IMR-90 (cell line): ENCODE measurements around the gene TECPR2. TPM values are rescaled to one million over a fixed set of nuclear protein-coding genes. Genes with fewer than 3 reads are reported as not detected.

Experiments used
- ATAC-seq: fragments of 200-7000 bp; cut with Tn5 transposase; 2 replicates; pipeline ENCODE4 v1.9.1; 2020; ENCODE audit warnings: low read depth, mild to moderate bottlenecking, moderate library complexity
- BruUV-seq: library from RNA; stranded (reverse); fragments of 400-500 nt; replicated peaks from 2 replicates; lab custom pipeline; 2021; lab: Mats Ljungman, UMichigan
- CTCF ChIA-PET: fragments of 300-600 bp; formaldehyde crosslinking; extraction: SDS; loops from one replicate; lab custom pipeline; 2021; ENCODE audit warnings: antibody characterized with exemption; lab: Yijun Ruan, JAX
- POLR2A ChIA-PET: fragments of 300-600 bp; sonication (Branson Sonifier 250); formaldehyde crosslinking; loops from one replicate; lab custom pipeline; 2022; ENCODE audit warnings: antibody characterized with exemption; ENCODE audit not compliant: unreplicated experiment; lab: Charles Lee
- DNase-seq: peaks from one replicate; pipeline ENCODE4 v3.0.0; 2013
- H2AFZ ChIP-seq: replicated peaks from 2 replicates; pipeline ENCODE3; 2013; ENCODE audit warnings: low read length, mild to moderate bottlenecking; ENCODE audit not compliant: poor library complexity
- H2AK5ac ChIP-seq: 2 replicates; pipeline ENCODE4 v1.6.1; 2013; ENCODE audit warnings: low read depth, low read length, inconsistent platforms
- H2AK9ac ChIP-seq: replicated peaks from 2 replicates; pipeline ENCODE3; 2013; ENCODE audit warnings: mild to moderate bottlenecking, low read depth, low read length, moderate library complexity; ENCODE audit not compliant: poor library complexity
- H2BK120ac ChIP-seq: 2 replicates; pipeline ENCODE4 v1.6.1; 2013; ENCODE audit warnings: low read depth, low read length, inconsistent platforms
- H2BK15ac ChIP-seq: 3 replicates; pipeline ENCODE4 v1.6.1; 2013; ENCODE audit warnings: low read depth, low read length, inconsistent platforms
- H2BK20ac ChIP-seq: 2 replicates; pipeline ENCODE4 v1.6.1; 2013; ENCODE audit warnings: low read depth, mild to moderate bottlenecking, inconsistent platforms, low read length, moderate library complexity
- H2BK5ac ChIP-seq: 2 replicates; pipeline ENCODE4 v1.6.1; 2013; ENCODE audit warnings: mild to moderate bottlenecking, low read depth, low read length, inconsistent platforms; ENCODE audit not compliant: poor library complexity, severe bottlenecking
- H3K14ac ChIP-seq: replicated peaks from 2 replicates; pipeline ENCODE4 v1.6.1; 2013; ENCODE audit warnings: low read depth, low read length, inconsistent platforms
- H3K18ac ChIP-seq: 2 replicates; pipeline ENCODE4 v1.6.1; 2013; ENCODE audit warnings: low read depth, low read length, control low read depth
- H3K23ac ChIP-seq: 2 replicates; pipeline ENCODE4 v1.6.1; 2013; ENCODE audit warnings: low read depth, low read length, inconsistent platforms
- H3K27ac ChIP-seq: 2 replicates; pipeline ENCODE4 v1.5.1; 2013; ENCODE audit warnings: mild to moderate bottlenecking, control low read depth, low read length; ENCODE audit not compliant: insufficient read depth
- H3K27me3 ChIP-seq: 2 replicates; pipeline ENCODE4 v1.6.1; 2013; ENCODE audit warnings: low read length; ENCODE audit not compliant: control insufficient read depth, insufficient read depth
- H3K36me3 ChIP-seq: 2 replicates; pipeline ENCODE4 v1.6.1; 2013; ENCODE audit warnings: low read length, mixed read lengths; ENCODE audit not compliant: control insufficient read depth, insufficient read depth
- H3K4ac ChIP-seq: 2 replicates; pipeline ENCODE4 v1.6.1; 2013; ENCODE audit warnings: low read depth, low read length, inconsistent platforms
- H3K4me1 ChIP-seq: 2 replicates; pipeline ENCODE4 v1.6.1; 2013; ENCODE audit warnings: low read length, mixed read lengths; ENCODE audit not compliant: control insufficient read depth, insufficient read depth
- H3K4me2 ChIP-seq: 2 replicates; pipeline ENCODE4 v1.6.1; 2013; ENCODE audit warnings: low read depth, mild to moderate bottlenecking, control low read depth, low read length, moderate library complexity
- H3K4me3 ChIP-seq: 2 replicates; pipeline ENCODE4 v1.5.1; 2013; ENCODE audit warnings: low read depth, mild to moderate bottlenecking, control low read depth, low read length, moderate library complexity; ENCODE audit not compliant: insufficient read depth
- H3K56ac ChIP-seq: 2 replicates; pipeline ENCODE4 v1.6.1; 2013; ENCODE audit warnings: low read length, inconsistent platforms; ENCODE audit not compliant: insufficient read depth; ENCODE audit errors: extremely low read depth
- H3K79me1 ChIP-seq, 2 experiments: 2 replicates each; pipeline ENCODE4 v1.6.1; 2013; ENCODE audit warnings: low read length in 2 of 2, inconsistent platforms in 1 of 2, low read depth in 1 of 2
- H3K9ac ChIP-seq: 2 replicates; pipeline ENCODE4 v1.6.1; 2013; ENCODE audit warnings: low read depth, low read length, control low read depth
- H3K9me1 ChIP-seq: 2 replicates; pipeline ENCODE4 v1.6.1; 2013; ENCODE audit warnings: low read length, inconsistent platforms; ENCODE audit not compliant: insufficient read depth
- H3K9me3 ChIP-seq: 2 replicates; pipeline ENCODE4 v1.6.1; 2013; ENCODE audit warnings: low read length; ENCODE audit not compliant: control insufficient read depth, insufficient read depth
- H4K20me1 ChIP-seq: 2 replicates; pipeline ENCODE4 v1.6.1; 2013; ENCODE audit warnings: low read length, inconsistent platforms; ENCODE audit not compliant: insufficient read depth
- H4K5ac ChIP-seq: 2 replicates; pipeline ENCODE4 v1.6.1; 2013; ENCODE audit warnings: mild to moderate bottlenecking, low read depth, low read length, control low read depth
- H4K8ac ChIP-seq, 2 experiments: 2 replicates each; pipeline ENCODE4 v1.6.1; 2013; ENCODE audit warnings: low read depth in 2 of 2, low read length in 2 of 2, control low read depth in 1 of 2, inconsistent platforms in 1 of 2
- H4K91ac ChIP-seq: 2 replicates; pipeline ENCODE4 v1.6.1; 2013; ENCODE audit warnings: low read depth, low read length, inconsistent platforms; ENCODE audit not compliant: insufficient read depth
- BHLHE40 ChIP-seq: fragments of 150-350 bp; IDR thresholded peaks from 2 replicates; pipeline ENCODE4 v1.6.1; 2016; ENCODE audit warnings: mild to moderate bottlenecking, low read depth, low read length
- CEBPB ChIP-seq: IDR thresholded peaks from 2 replicates; pipeline ENCODE4 v1.6.1; 2012; ENCODE audit warnings: low read depth, low read length, improper control_type of control experiment
- CTCF ChIP-seq: conservative IDR thresholded peaks from 2 replicates; pipeline ENCODE4 v1.5.1; 2012; ENCODE audit warnings: mild to moderate bottlenecking, low read depth, low read length, improper control_type of control experiment
- MAFK ChIP-seq: IDR thresholded peaks from 2 replicates; pipeline ENCODE4 v1.6.1; 2012; ENCODE audit warnings: low read depth, low read length, improper control_type of control experiment
- WGBS, 2 experiments: methylation state at CpG; one replicate each; pipeline versions ENCODE4 v1.1.5 to v1.1.7; 2013; ENCODE audit warnings: missing lambda C conversion rate in 2 of 2; ENCODE audit not compliant: insufficient read length in 1 of 2; ENCODE audit errors: extremely low coverage in 2 of 2; 5-methylcytosine and 5-hydroxymethylcytosine counted together
- dilution Hi-C: fragments of 300-500 bp; cut with HindIII; formaldehyde crosslinking; loops from one replicate; pipeline ENCODE4 v1.14.3; 2018; ENCODE audit warnings: low sequenced_read_pairs; ENCODE audit not compliant: unreplicated experiment
- in situ Hi-C: fragments of 300-500 bp; cut with MboI; formaldehyde crosslinking; loops from 3 replicates; pipeline ENCODE4 v1.14.3; 2019; ENCODE audit warnings: low sequenced_read_pairs, inconsistent platforms, mixed read lengths
- intact Hi-C: fragments of 100-400 bp; cut with micrococcal nuclease; formaldehyde crosslinking; loops from 2 replicates; pipeline ENCODE4 v1.10.0; 2022
- polyA plus RNA-seq, 3 experiments: library from polyadenylated mRNA; depleted of rRNA; stranded (reverse); fragments of >200 nt; gene quantifications; 2 replicates each; pipeline ENCODE4 v1.2.3, GENCODE V29; 2012; ENCODE audit warnings: low replicate concordance in 1 of 3
- total RNA-seq: library from RNA; depleted of rRNA; stranded (reverse); fragments of >200 nt; gene quantifications from 2 replicates; pipeline ENCODE4 v1.2.3, GENCODE V29; 2012

TECPR2 gene
- total and polyA plus RNA-seq, 2 of the 4 experiments (the other 2 are of a cell fraction), result 9.5 to 11.7 TPM

- Histone ChIP-seq H3K9me1 (peaks cover 7% of the 10 kb centered on the region; the same call in 1 of the 2 replicates), H3K4me2 (no peak overlapping the region), H2BK5ac (no peak overlapping the region), H2BK120ac (no peak overlapping the region), H3K9ac (no peak overlapping the region), H3K4me3 (no peak overlapping the region), H4K20me1 (no peaks in the 10 kb centered on the region; the same call in 1 of the 2 replicates), H4K8ac (no peak overlapping the region), H3K4ac (no peak overlapping the region), H2AFZ (no peak overlapping the region), H3K4me1 (no peaks in the 10 kb centered on the region), H3K18ac (no peak overlapping the region), H4K5ac (no peak overlapping the region), H3K79me1 (peaks cover 0 to 7% of the 10 kb centered on the region in 2 experiments; a peak in 1 of 4 replicates), H3K9me3 (no peaks in the 10 kb centered on the region), H3K27me3 (no peaks in the 10 kb centered on the region), H3K27ac (no peak overlapping the region), H3K23ac (no peak overlapping the region), H3K56ac (no peak overlapping the region), H2AK9ac (no peak overlapping the region), H3K36me3 (peaks cover 16% of the 10 kb centered on the region), H2BK15ac (no peak overlapping the region), H2AK5ac (no peak overlapping the region), H2BK20ac (no peak overlapping the region), H4K91ac (no peak overlapping the region), H3K14ac (no peak overlapping the region)
- dilution Hi-C loops (no loop called here), intact Hi-C loops (loop anchor here (10.0 kb wide), 1 partner anchor 264 kb away; no protein-coding TSS in a partner anchor), in situ Hi-C loops (no loop called here)
- BruUV-seq, result no TSS peak
- TF ChIP-seq CTCF (no peak), BHLHE40 (no peak), MAFK (no peak), CEBPB (no peak)
- ChIA-PET POLR2A (interaction anchor here (0.6 kb wide), 1 partner anchor 12 kb away, joined by 10 read pairs; no protein-coding TSS in a partner anchor), CTCF (interaction anchor here (1.0 kb wide), 2 partner anchors 8 to 94 kb away, joined by 4 read pairs; no protein-coding TSS in a partner anchor)
- DNase-seq, result no peak
- 96% methylated on average over 3 of the region's 8 CpGs; no CpG with 5 or more reads in 1 of the 2 experiments for WGBS, 2 experiments
- ATAC-seq, result peak; percentile 29; the same call in 1 of the 2 replicates
Measured at GRCh38 chr14:102430212-102430908, 67.6 kb downstream of the TECPR2 start.
